A204.1 (cell line): ENCODE results near the gene WDR20.

ENCODE experiments used
- FAIRE-seq: peaks from 2 replicates; lab custom pipeline; 2012; peaks lifted over from hg19 to GRCh38; lab: Jason Lieb, UNC

Gene WDR20

DNA sequence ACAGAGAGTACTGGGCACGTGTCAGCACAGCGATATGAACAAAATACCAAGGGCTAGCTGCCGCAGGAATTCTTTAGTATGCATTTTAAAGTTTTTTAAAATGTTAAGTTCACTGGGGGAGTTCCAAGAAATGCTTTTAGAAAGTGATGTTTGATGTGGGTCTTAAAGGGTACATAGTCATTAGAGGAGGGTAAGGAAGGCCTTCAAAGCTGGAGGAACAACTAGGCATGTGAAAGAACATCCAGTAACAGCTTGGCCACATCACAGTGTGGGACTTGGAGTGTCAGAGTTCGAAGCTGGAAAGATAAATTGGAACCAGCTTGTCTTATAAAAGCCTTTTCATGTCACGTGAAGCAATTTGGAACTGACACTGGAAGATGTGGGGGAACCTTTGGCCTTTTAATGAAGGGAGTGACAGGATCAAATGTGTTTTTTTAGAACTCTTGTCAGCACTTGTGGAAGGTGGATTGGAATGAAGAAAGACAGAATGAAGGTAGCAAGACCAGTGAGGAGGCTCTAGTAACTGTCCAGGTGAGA is 57.7 kb downstream of the WDR20 start:
- FAIRE-seq, result no peak

DNA sequence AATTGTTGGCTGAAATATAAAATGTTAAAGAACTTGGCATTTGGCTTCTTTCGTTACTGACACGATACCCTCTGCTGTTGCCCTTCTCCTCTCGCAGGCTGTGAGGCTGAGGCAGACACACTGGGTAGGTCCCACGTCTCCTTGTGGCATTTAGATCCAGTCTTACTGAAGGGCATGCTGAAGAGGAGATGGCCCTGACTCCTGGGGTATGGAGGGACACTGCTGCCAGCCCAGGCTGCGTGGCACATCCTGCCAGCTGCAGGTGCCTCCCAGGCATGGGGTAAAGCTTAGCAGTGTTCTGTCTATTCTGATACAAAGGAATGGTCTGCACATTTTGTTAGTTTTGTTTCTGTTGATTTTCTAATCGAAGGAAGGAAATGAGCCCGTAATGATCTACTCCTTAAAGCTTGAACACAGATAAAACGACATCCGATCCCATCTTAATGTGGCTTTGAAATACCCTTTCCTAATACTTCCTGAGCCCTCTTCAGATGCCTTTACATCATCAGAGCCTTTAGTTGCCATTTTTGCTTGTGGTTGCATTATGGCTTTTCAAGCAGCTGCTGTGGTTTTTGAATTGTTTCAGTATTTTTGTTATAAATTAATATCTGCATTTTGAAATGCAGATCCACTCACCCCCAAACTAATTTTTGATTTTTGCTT is 61.1 kb downstream of the WDR20 start:
- FAIRE-seq, result no peak

DNA sequence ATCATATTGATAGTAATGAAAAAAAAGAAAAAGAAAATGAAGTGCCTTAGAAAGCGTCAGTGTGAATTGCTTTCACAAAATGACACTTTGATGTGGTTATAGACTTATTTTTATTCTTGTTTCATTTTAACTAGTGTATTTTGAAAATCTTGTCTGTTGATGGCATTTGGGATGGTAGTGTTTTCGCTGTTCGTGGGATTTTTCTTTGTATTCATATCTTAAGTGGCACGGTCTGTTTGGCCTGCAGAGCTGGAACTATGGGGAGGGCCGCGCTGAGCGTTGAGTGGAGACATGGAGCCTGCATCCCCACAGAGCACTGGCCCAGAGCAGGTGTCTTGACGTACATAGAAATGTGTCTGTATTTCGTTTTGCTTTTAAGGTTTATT is 61.6 kb downstream of the WDR20 start:
- no peak for FAIRE-seq

DNA sequence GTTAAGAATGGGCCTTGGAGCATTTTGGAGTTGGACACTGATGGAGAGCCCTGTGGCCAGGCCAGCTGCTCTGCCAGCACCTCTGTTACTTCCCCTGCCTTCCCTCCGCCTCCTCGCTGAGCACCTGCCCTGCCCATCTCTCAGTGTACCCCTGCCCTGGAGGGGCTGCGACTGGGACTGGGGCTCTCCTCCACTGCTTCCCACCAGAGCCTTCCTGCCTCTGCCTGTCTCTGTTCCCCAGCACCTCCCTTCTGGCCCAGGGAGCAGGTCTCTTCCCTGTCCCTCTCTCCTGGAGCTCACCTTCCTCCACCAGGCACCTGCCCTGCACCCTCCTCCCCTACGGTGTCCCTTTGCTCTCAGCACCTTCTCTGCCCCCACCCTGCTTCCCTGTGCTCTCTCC is 62.1 kb downstream of the WDR20 start:
- no peak for FAIRE-seq

DNA sequence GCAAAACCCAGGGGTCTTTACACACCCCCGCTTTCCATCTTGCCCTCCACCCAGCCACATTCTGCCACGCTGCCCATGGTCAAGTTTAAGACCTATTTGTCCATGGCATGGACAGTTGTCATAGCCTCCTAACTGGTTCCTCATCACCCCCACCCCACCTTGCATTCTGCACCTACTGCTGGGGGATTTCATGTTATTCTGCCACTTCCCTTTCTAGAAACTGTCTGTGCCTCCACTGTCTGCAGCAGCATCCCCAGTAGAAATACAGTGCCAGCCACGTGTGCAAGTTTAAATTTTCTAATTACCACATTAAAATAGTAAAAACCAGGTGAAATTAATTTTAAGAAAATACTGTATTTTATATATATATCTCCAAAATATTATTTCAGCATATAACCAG is 63.2 kb downstream of the WDR20 start:
- FAIRE-seq, result no peak

DNA sequence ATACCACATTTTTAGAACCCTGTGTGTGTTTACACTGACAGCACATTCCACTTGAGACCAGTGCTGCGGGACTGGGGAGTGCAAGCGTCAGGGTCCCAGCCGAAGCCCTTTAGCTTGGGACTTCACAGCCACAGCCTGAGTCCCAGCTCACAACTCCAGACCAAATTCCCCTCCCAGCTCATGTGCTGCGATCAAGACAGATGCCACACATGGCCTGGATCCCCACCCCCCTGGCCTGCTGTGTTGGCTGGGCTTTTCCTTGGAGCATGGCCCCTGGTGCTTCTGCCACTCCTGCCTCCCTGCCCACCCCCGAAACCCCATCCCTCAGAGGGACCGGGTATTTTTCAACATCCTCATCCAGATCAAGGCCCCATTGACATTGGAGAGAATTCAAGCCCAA is 63.7 kb downstream of the WDR20 start:
- FAIRE-seq, result no peak

DNA sequence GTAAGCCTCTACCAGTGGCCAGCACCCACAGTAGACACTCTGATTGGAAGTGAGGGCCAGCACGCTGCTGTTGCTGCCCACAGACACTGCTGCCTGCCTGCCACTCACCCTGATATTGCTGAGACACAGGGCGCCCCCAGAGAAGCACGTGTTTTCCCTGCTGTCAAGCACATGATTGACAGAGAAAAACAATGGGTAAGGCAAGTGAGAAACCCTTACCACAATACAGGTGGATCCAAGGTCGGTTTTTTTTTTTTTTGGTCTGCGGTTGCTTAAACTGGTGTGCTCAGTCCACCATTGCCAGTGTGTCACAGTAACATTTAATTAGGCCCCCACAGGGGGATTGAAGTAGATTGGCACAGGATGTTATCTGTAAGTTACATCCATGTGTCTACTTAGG is 65.9 kb downstream of the WDR20 start:
- FAIRE-seq, result no peak

DNA sequence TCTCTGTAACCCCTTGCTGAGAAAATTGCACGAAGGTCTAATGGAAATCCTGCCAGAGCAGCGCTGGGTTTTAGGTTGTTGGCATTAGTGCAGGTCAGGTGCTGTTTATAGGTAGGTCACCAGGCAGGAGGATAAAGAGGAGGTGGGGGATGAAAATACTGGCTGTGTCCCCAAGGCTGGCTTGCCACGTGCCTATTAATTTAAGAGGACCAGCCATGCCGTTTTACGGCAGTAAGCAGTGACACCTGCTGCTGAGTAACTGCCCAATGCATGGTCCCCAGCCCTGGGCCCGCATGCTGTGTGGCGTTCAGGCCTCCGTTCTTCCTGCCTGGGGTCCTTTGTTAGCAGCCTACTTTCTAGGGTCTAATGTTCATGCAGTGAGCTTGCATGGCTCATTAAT is 67.2 kb downstream of the WDR20 start:
- no peak for FAIRE-seq

DNA sequence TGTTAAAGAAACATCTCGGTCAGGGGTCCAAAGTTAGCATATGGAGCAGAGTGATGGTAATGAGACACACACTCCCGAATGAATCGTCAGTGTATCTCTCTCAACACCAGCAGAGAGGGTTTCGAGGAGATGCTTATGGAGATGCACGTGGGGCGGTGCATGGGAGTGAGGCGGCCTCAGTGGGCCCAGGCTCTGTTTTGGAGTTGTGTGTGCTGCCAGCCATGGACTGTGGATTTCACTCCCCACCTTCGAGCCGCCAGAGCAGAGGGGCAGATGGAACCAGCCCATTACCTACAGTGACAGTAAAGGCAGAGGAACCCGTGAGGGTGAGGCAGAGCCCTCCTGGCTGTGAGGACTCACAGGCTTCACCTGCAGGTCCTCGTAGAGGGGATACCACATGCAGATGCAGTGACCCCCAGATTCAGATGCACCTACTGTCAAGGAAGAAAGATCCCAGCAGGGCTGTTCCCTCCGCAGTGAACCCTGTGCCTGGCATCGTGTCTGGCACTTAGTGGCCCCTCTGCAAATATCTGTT is 68.2 kb downstream of the WDR20 start:
- FAIRE-seq, result no peak

DNA sequence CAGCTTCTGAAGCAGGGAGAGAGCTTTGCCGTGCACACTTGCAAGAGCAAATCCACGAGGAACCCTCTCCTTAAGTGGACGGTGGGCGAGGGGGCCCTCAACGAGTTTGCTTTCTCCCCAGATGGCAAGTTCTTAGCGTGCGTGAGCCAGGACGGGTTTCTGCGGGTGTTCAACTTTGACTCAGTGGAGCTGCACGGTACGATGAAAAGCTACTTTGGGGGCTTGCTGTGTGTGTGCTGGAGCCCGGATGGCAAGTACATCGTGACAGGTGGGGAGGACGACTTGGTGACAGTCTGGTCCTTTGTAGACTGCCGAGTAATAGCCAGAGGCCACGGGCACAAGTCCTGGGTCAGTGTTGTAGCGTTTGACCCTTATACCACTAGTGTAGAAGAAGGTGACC is 69.0 kb downstream of the WDR20 start:
- no peak for FAIRE-seq

DNA sequence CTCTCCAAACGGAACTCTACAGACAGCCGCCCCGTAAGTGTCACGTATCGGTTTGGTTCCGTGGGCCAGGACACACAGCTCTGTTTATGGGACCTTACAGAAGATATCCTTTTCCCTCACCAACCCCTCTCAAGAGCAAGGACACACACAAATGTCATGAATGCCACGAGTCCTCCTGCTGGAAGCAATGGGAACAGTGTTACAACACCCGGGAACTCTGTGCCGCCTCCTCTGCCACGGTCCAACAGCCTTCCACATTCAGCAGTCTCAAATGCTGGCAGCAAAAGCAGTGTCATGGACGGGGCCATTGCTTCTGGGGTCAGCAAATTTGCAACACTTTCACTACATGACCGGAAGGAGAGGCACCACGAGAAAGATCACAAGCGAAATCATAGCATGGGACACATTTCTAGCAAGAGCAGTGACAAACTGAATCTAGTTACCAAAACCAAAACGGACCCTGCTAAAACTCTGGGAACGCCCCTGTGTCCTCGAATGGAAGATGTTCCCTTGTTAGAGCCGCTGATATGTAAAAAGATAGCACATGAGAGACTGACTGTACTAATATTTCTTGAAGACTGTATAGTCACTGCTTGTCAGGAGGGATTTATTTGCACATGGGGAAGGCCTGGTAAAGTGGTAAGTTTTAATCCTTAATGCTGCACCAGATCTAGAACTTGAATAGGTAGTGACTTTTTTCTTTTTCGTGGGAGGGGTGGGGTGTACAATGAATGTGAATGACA is 69.7 kb downstream of the WDR20 start:
- no peak for FAIRE-seq

DNA sequence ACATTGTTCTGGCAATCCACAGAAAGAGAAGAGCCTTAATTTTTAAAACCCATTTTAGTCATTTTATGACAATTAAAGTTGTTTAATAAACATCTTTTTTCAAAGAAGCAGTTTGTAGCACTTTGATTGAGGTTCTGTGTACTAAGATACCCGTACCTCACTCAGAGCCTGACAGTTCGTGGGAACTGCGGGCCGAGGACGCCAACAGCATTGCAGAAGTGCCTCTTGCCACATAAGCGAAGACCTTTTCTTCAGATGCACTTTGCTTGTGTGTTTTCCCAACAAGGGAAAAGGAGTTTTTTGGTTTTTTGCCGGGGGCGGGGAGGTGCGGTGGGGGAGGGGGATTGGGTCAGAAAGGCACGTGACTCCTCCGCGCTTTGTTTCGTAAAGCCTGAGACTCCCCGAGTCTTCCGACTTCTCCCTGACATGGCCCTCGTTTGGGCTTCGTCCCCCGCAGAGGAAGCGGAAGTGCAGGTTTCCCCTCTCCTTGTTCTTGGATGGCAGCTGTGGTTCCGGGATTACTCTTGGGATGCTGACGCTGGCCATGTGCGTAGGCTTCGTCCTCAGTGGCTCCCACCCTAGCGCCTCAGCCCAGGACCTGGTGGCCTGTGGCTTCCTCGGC is 70.8 kb downstream of the WDR20 start:
- no peak for FAIRE-seq

DNA sequence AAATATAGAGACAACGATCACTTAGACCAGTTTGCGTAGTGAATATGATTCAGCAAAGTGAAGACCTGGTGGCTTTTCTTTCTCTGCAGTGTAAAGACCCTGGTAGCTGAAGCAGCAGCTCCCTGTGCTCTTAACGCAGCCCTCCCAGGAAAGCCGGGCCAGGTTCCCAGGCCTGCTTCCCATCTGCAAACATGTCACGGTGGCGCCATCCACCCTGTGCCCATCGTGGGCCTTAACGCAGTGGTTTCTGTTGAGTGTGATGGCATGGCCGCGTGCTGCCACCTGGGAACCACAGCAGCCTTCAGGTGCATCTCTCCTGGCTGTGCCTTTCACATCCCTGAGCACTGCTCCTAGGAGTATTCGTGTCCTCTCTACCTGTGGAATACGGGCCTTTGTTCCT is 71.5 kb downstream of the WDR20 start:
- no peak for FAIRE-seq

DNA sequence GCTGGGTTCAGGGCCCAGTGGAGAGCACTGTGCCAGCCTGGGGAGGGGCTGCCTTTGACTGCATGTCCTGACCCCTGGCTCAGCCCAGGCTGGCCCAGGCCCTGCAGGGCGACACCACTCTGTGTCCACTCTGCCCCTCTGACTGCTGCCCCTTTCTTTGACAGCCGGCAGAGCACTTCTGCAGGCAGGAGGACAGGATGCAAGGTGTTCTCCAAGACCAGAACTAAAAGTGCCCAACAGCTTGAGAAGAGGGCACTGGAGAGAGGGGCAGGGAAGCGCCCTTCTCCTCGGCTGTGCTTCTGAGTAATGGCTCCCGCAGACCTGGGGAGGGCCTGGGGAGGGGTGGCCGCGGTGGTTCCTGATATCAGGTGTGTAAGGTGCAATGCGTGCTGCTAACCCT is 72.7 kb downstream of the WDR20 start:
- FAIRE-seq, result no peak

DNA sequence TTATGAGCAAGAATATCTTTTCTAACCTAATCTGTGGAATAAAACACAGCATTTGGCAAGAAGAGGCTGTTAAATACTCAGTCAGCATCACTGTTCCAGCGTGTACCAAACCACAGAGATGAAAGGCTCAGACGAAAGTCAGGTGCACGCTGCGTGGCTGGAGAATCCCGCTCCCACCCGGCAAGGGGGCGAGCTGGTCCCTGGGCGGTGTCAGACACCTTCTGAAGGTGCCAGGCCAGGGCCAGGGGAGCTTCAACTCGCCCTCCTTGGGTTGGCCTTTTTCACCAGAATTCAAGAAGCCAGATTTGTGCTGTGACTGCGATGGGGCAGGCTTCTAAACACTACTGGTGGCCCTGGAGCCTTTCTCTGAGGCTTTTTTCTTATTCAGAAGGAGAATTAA is 73.1 kb downstream of the WDR20 start:
- FAIRE-seq, result no peak

DNA sequence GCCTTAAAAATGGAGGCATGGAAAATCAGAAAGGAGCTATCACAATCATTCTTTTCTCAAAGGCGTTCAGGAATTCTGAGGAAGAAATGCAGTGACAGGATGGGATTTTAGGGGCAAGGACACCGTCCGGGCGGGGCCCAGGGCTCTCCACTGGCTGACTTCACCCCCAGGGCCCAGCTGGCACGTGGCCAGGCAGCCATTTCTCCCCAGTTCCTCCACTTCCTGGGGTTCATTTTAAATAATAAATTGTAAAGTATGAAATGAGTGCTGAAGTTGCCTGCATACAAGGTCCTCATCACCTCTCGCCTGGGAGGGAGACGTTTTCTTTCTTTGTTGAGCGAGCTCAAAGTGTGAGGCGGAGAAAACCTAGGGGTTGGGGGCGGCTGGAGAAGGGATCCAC is 73.8 kb downstream of the WDR20 start:
- no peak for FAIRE-seq

DNA sequence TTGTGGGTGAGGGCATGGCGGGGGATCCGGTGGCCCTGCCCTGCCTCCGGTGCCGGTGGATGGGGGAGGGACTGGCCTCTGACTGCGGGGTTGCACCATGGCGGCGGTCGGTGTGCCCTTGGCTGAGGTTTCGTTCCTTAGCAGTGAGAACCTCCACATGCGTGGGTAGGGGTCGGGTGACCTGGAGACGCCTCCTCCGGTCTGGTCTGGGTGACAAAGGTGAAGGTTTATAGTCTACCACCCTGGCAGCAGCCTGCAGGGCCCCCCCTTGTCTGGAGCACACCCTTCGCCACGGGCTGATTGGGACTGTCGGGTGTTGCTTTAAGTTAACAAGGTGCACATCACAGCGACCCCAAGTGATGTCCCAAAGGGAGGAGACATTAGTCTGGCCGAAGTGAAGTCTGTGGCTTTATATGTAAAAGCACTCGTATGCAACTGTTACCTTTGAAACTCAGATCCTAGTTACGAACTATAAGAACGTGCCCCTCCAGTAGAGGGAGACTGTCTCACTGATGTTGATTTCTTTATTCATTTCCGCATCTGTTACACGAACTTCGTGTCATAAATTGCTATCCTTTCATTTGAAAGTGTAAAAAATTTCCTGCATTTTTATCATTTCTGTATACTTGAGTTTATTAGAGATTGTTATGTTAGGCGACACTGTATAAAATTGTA is 74.4 kb downstream of the WDR20 start:
- FAIRE-seq, result no peak

DNA sequence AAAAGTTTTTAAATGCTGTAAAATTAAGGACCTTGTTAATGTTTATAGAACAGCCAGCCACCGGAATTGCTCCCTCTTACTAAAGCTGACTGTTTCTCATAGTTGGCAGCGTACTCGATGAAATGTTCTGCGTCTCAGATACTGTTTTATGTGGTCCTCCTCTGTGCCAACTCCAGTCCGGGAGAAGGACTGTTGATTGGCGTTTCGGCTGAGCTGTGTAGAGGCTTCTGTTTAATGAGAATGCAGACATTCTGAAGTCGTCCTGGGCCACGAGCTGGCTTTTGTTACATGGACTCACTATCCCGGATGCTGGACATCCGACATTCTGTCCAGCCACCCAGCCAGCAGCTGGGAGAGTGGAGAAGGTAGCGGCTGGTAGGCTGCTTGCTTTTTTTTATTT is 75.4 kb downstream of the WDR20 start:
- FAIRE-seq, result no peak

DNA sequence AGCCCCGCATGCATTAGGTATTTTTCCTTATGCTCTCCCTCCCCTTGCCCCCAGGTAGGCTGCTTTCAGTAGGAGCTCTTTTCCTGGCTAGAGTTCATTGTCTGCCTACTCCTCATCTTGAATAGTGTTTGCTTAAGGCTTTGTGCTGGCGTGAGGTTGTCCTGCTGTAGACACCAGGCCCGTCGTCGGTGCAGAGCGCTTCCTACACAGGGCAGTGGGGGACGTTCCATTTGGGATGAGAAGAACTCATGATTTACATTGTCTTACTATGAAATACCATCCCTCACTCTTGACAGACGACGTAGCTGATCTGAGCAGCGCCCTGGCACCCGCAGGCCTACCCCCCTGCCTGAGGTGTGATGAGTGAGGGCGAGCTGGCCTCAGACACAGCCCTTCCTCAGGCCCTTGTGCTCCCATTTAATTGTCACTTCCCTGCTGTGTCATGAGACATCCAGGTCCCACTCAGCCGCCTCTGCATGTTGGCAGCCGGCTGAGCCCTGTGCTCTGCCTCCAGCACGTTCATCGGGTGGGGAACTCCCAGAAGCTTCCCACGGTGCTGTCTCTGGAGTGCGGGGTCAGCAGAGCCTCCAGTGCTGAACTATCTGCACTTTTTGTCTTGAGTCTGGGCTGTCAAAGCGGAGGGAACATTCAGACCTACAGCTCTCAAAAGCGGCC is 76.0 kb downstream of the WDR20 start:
- FAIRE-seq, result no peak

DNA sequence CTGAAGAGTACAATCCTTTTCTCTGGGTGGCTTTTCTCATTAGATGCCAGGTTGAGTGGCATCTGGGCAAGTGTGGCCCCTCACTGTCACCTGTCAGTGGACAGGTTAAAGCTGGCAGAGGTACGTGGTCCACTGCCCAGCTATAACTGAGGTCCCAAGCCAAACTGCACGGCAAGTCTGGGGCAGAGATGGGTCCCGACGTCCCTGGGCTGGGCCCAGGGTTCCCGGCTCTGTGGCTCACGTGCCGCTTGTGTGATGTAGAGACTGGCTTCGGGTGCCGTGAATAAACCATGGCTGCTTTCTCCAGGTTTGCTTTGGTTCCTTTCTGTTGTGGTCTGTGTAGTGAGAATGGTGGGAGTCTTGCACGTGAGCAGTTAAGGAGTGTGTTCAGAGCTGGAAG is 77.7 kb downstream of the WDR20 start:
- FAIRE-seq, result no peak

DNA sequence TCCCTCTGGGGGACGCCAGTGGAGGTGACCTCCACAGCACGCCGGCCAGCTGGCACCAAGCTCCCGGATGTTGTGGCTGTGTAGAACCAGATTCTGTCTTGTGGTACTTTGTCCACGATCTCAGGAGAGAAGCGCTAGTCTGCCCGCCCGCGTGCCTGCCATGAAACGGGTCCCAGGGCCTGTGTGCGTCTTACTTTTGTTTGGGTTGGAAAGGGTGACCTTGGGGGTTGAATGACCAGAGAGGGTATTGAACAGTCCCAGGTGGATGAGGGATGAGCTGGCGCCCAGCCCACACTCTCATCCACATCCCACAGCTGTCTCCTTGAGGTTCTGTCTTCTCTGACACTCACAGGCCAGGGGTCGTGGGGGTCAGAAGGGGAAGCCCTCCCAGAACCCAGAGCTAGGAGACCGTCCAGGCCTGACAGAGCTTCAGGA is 78.3 kb downstream of the WDR20 start:
- no peak for FAIRE-seq

DNA sequence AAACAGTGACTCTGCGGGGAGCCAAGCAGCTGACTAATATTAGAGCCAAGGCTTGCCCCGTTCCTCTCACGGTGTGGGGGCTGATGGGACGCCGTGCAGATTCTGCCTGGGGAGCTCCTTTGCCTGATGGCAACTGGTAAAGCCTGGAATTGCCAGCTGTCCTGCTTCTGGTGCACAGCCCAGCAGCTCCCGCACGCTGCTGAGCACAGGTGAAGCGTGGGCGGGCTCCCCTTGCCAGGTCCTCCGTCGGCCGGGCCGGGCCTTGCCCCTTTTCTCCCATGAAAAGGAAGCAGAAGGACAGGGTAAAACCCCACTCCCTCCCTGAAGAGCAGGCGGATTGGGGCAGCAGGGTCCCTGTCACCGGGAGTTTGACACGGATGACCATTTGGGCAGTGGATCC is 79.0 kb downstream of the WDR20 start:
- FAIRE-seq, result no peak
